PFSK-1 (cell line): Measurements from ENCODE around the gene ATF5.

Source experiments
- FOXP2 ChIP-seq: optimal IDR thresholded peaks from 2 replicates; pipeline ENCODE3; 2011; ENCODE audit warnings: borderline replicate concordance, control low read depth, inconsistent platforms; ENCODE audit not compliant: insufficient read depth; ENCODE audit errors: extremely low read length, extremely low read depth
- POLR2AphosphoS5 ChIP-seq: IDR thresholded peaks from 2 replicates; pipeline ENCODE4 v1.6.1; 2012; ENCODE audit warnings: low read depth, mild to moderate bottlenecking, control low read depth, low read length, moderate library complexity
- REST ChIP-seq, 2 experiments: IDR thresholded peaks; 2 replicates each; pipeline versions ENCODE4 v1.6.1 to v1.8.0; 2011 to 2012; ENCODE audit warnings: low read depth in 2 of 2, low read length in 2 of 2, control low read depth in 1 of 2, inconsistent platforms in 1 of 2, mild to moderate bottlenecking in 1 of 2, moderate library complexity in 1 of 2; ENCODE audit not compliant: insufficient read depth in 1 of 2
- SIN3A ChIP-seq: IDR thresholded peaks from 2 replicates; pipeline ENCODE4 v1.6.1; 2012; ENCODE audit warnings: mild to moderate bottlenecking, low read length, moderate library complexity, borderline replicate concordance; ENCODE audit not compliant: insufficient read depth
- TAF1 ChIP-seq: IDR thresholded peaks from 2 replicates; pipeline ENCODE4 v1.6.1; 2012; ENCODE audit warnings: low read length, control low read depth, borderline replicate concordance; ENCODE audit not compliant: insufficient read depth

Gene ATF5

GRCh38 chr19:49946415-49946814 lies 17.4 kb downstream of the ATF5 start:
- TF ChIP-seq FOXP2 (no peak), REST (IDR thresholded peaks at IDR 0.05; ENCODE audit: insufficient read depth in 1 of 2, low read depth in 2 of 2, low read length in 2 of 2) (no peak), POLR2AphosphoS5 (no peak), SIN3A (no peak), TAF1 (no peak)

GRCh38 chr19:49949742-49950589 lies 21.0 kb downstream of the ATF5 start:
- TF ChIP-seq POLR2AphosphoS5 (no peak), SIN3A (no peak), FOXP2 (no peak), REST (IDR thresholded peaks at IDR 0.05; ENCODE audit: insufficient read depth in 1 of 2, low read depth in 2 of 2, low read length in 2 of 2) (no peak), TAF1 (no peak)

GRCh38 chr19:49950590-49950948 lies 21.6 kb downstream of the ATF5 start:
- no peak for TF ChIP-seq SIN3A
- no peak for TF ChIP-seq TAF1
- no peak for TF ChIP-seq FOXP2
- no peak for TF ChIP-seq POLR2AphosphoS5
- TF ChIP-seq REST (IDR thresholded peaks at IDR 0.05; ENCODE audit: insufficient read depth in 1 of 2, low read depth in 2 of 2, low read length in 2 of 2): no peak

- no peak for TF ChIP-seq FOXP2
- no peak for TF ChIP-seq POLR2AphosphoS5
- no peak for TF ChIP-seq REST (IDR thresholded peaks at IDR 0.05; ENCODE audit: insufficient read depth in 1 of 2, low read depth in 2 of 2, low read length in 2 of 2)
- no peak for TF ChIP-seq SIN3A
- TF ChIP-seq TAF1: no peak
Observed at GRCh38 chr19:49950956-49951526, 22.0 kb downstream of the ATF5 start.
